HepG2 (cell line): ENCODE results near the gene DIAPH1. TPM values are rescaled to one million over a fixed set of nuclear protein-coding genes. Genes with fewer than 3 reads are reported as not detected.
A peak's percentile ranks its signal among the peaks of the same experiment; 100 is the strongest.

ENCODE experiments used
- CBX1 ChIP-seq: IDR thresholded peaks from one replicate; pipeline ENCODE4 v1.6.1; 2016; ENCODE audit warnings: antibody characterized with exemption, low read depth
- CCAR2 ChIP-seq: fragments of 200-400 bp; formaldehyde crosslinking; optimal IDR thresholded peaks from 2 replicates; pipeline ENCODE3; 2018; ENCODE audit warnings: low read depth, mild to moderate bottlenecking, low read length, moderate library complexity
- CENPX ChIP-seq: sonication (generic); formaldehyde crosslinking; IDR thresholded peaks from 2 replicates; pipeline ENCODE4 v1.9.0; 2021; ENCODE audit warnings: mild to moderate bottlenecking, missing genetic modification reagents, moderate library complexity
- HINFP ChIP-seq: sonication (generic); formaldehyde crosslinking; IDR thresholded peaks from 2 replicates; pipeline ENCODE4 v1.4.0; 2020; ENCODE audit warnings: low read depth, mild to moderate bottlenecking, missing genetic modification reagents
- HMGXB4 ChIP-seq, 2 experiments: sonication (generic) in 1 of 2; formaldehyde crosslinking in 1 of 2; IDR thresholded peaks; 2 replicates each; pipeline versions ENCODE4 v1.4.0 to v1.6.1; 2018 to 2020; ENCODE audit warnings: missing genetic modification reagents in 2 of 2, borderline replicate concordance in 1 of 2, low read depth in 1 of 2, mild to moderate bottlenecking in 1 of 2, missing biosample characterization in 1 of 2
- HOMEZ ChIP-seq: IDR thresholded peaks from 2 replicates; pipeline ENCODE4 v1.6.1; 2016; ENCODE audit warnings: low read depth
- PAF1 ChIP-seq: IDR thresholded peaks from 2 replicates; pipeline ENCODE4 v1.6.1; 2016; ENCODE audit warnings: missing genetic modification reagents, missing compliant biosample characterization
- RERE ChIP-seq: IDR thresholded peaks from 2 replicates; pipeline ENCODE4 v1.6.1; 2016; ENCODE audit warnings: low read depth, missing genetic modification reagents, missing compliant biosample characterization
- SIX4 ChIP-seq: sonication (generic); formaldehyde crosslinking; IDR thresholded peaks from 2 replicates; pipeline ENCODE4 v1.4.0; 2020; ENCODE audit warnings: missing genetic modification reagents
- TBX3 ChIP-seq: fragments of 450-650 bp; IDR thresholded peaks from 2 replicates; pipeline ENCODE4 v1.6.1; 2017; ENCODE audit warnings: antibody characterized with exemption, mild to moderate bottlenecking, inconsistent platforms, borderline replicate concordance
- TEF ChIP-seq: sonication (generic); formaldehyde crosslinking; IDR thresholded peaks from 2 replicates; pipeline ENCODE4 v1.5.0; 2020; ENCODE audit warnings: missing genetic modification reagents
- ZBTB42 ChIP-seq: sonication (generic); formaldehyde crosslinking; IDR thresholded peaks from 2 replicates; pipeline ENCODE4 v1.5.0; 2020; ENCODE audit warnings: mild to moderate bottlenecking, missing genetic modification reagents
- ZMYM3 ChIP-seq: sonication (generic); formaldehyde crosslinking; IDR thresholded peaks from 2 replicates; pipeline ENCODE4 v1.5.1; 2020; ENCODE audit warnings: mild to moderate bottlenecking, missing genetic modification reagents
- ZNF12 ChIP-seq: sonication (generic); formaldehyde crosslinking; IDR thresholded peaks from 2 replicates; pipeline ENCODE4 v1.5.0; 2020; ENCODE audit warnings: missing genetic modification reagents
- ZNF512 ChIP-seq: sonication (generic); formaldehyde crosslinking; IDR thresholded peaks from 2 replicates; pipeline ENCODE4 v1.4.0; 2020; ENCODE audit warnings: mild to moderate bottlenecking, missing genetic modification reagents
- polyA plus RNA-seq, 8 experiments: library from polyadenylated mRNA; depleted of rRNA in 3 of 8; stranded (reverse) in 7 of 8; unstranded in 1 of 8; fragments of >200 nt; fragmentation: Illumina TruSeq in 4 of 8; extraction: Trizol in 4 of 8; gene quantifications; 2 replicates each; pipeline versions ENCODE4 v1.2.1 to v1.2.3, GENCODE V29; 2011 to 2016; ENCODE audit warnings: low read depth in 4 of 8, missing spikeins in 1 of 8, mixed read lengths in 1 of 8; ENCODE audit not compliant: insufficient read depth in 1 of 8
- total RNA-seq, 5 experiments: library from RNA; depleted of rRNA; stranded (reverse); fragments of >200 nt; fragmentation: Illumina TruSeq; extraction: Trizol; gene quantifications; 2 replicates each; pipeline ENCODE4 v1.2.3, GENCODE V29; 2016; ENCODE audit warnings: low read depth in 1 of 5

The DIAPH1 gene
- total and polyA plus RNA-seq, 2 of the 13 experiments (the other 11 are each of a cell fraction or from before 2014, with no cell fraction given) = 25.1 to 33.9 TPM

GRCh38 chr5:141524604-141525597 is 93.9 kb downstream of the DIAPH1 start (continued):
- TF ChIP-seq ZNF512 (CRISPR knock-in tag) (no peak), ZMYM3 (CRISPR knock-in tag) (no peak), HOMEZ (peak; percentile 58), ZNF12 (CRISPR knock-in tag) (no peak), CENPX (CRISPR knock-in tag) (no peak), ZBTB42 (CRISPR knock-in tag) (no peak), TEF (CRISPR knock-in tag) (no peak), SIX4 (CRISPR knock-in tag) (peak; percentile 92), HINFP (CRISPR knock-in tag) (no peak), HMGXB4 (CRISPR knock-in tag; IDR thresholded peaks at IDR 0.05; ENCODE audit: borderline replicate concordance in 1 of 2, low read depth in 1 of 2) (peak; percentile 85 to 92), RERE (CRISPR knock-in tag) (no peak), CCAR2 (no peak), TBX3 (no peak), CBX1 (no peak), PAF1 (no peak)
